GM18909 (cell line): ENCODE results near the gene CRAMP1.
"Not testable (repeated sequence)": the region's sequence is repeated elsewhere in the genome, so short reads cannot be mapped to it uniquely, and the experiment has no call there.

Experiments
- ATAC-seq: cut with Tn5 transposase; IDR thresholded peaks from one replicate; pipeline ENCODE4 v1.9.1; 2021; ENCODE audit warnings: mild to moderate bottlenecking; ENCODE audit not compliant: unreplicated experiment, poor library complexity

CRAMP1 gene

GRCh38 chr16:1595511-1595910 lies 16.6 kb upstream of the CRAMP1 start:
- ATAC-seq, result not testable (repeated sequence)

GRCh38 chr16:1596516-1596915 lies 15.6 kb upstream of the CRAMP1 start:
- ATAC-seq, result no peak

- no peak for ATAC-seq
Measured at GRCh38 chr16:1597154-1597553, 15.0 kb upstream of the CRAMP1 start.

DNA sequence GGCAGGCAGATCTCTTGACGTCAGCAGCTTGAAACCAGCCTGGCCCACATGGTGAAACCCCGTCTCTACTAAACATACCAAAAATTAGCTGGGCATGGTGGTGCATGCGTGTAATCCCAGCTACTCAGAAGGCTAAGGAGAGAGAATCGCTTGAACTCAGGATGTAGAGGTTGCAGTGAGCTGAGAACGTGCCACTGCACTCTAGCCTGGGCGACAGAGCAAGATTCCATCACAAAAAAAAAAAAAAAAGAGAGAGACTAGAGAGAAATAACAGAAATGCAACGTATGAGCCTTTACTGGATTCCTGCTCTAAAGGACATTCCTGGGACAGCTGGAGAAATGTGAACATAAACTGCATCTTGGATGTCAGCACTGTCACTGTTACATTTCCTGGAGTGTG lies 11.1 kb upstream of the CRAMP1 start:
- ATAC-seq, result no peak

DNA sequence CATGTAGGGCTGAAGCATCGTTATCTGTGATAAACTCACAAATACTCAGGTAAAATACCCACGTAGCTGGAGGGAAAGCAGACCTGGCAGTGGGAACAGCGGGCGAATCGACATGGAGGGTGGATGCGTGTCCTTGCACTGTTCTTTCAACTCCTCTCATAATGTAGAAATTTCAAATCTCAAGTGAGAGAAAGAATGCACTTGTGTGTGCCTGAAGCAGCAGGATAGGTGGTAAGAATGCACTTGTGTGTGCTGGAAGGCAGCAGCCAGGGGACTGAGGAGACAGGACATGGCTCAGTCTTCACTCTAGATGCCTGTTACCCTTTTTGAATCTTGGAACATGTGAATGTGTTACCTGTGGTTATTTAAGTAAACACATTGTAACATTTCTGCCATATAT lies 10.7 kb upstream of the CRAMP1 start:
- no peak for ATAC-seq

DNA sequence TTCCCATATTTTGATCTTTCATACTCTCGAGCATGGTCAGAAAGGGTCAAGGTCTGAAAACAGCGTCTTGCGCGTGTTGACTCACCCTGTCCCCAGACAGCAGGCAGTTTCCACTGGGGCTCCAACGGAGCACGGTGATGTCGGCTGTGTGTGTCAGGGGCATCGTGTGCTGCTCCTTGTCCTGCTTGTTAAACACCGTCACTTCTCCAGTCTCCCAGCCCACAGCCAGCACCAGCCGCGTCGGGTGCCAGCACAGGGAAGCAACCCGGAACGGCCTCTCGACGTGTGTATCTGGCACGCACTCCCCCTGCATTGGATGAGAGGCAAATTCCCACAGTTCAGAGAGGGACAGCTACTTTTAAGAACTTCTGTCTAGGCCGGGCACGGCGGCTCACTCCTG lies 9.9 kb upstream of the CRAMP1 start:
- ATAC-seq, result no peak

DNA sequence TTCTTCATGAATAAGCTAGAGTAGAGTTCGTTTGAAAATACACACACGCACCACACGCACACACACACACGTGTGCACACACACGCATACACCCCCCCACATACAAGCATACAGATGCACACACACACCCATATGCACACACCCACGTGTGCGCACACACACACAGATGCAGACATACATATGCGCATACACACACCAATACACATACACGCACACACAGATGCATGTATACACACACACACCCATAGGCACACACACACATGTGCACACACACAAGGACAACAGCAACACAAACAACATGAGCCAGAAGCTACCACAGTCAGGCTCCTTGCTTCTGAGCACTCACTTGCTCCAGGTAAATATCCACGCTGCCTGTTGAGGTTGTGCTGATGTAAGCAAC lies 5.4 kb upstream of the CRAMP1 start:
- no peak for ATAC-seq

GRCh38 chr16:1607971-1608370 lies 4.2 kb upstream of the CRAMP1 start:
- ATAC-seq, result no peak

GRCh38 chr16:1610071-1610898 lies 1.9 kb upstream of the CRAMP1 start:
- peak; percentile 46 for ATAC-seq

DNA sequence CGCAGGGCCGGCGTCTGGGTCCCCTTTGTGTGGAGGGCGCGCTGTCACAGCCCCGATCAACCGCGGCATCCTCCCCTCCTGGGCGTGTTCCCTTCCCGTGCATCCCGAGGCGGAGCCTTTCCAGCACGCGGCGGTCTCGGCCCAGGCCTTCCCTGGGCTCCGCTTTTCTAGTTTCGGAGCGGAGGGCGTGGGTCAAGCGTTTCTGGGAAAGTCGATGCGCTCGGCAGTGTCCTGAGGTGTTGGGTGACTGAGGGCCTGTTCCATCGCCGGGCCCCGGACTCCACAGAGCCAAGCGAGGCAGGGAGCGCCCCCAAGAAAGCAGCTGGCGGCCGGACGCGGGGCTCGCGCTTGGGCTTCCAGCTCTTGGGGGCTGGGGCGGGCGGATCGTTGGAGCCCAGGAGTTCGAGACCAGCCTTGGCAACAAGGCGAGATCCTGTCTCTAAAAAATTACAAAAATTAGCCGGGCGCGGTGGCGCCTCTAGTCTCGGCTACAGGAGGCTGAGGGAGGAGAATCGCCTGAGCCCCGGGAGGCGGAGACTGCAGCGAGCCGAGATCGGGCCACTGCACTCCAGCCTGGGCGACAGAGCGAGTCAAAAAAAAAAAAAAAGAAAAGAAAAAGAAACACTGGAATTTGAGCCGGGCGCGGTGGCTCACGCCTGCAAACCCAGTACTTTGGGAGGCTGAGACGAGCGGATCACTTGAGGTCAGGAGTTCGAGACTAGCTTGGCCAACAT lies 1.1 kb upstream of the CRAMP1 start:
- ATAC-seq, result no peak

- ATAC-seq, result no peak
Measured at GRCh38 chr16:1613211-1613622, 1.1 kb downstream of the CRAMP1 start.

- ATAC-seq, result no peak
Measured at GRCh38 chr16:1613728-1614455, 1.7 kb downstream of the CRAMP1 start.

DNA sequence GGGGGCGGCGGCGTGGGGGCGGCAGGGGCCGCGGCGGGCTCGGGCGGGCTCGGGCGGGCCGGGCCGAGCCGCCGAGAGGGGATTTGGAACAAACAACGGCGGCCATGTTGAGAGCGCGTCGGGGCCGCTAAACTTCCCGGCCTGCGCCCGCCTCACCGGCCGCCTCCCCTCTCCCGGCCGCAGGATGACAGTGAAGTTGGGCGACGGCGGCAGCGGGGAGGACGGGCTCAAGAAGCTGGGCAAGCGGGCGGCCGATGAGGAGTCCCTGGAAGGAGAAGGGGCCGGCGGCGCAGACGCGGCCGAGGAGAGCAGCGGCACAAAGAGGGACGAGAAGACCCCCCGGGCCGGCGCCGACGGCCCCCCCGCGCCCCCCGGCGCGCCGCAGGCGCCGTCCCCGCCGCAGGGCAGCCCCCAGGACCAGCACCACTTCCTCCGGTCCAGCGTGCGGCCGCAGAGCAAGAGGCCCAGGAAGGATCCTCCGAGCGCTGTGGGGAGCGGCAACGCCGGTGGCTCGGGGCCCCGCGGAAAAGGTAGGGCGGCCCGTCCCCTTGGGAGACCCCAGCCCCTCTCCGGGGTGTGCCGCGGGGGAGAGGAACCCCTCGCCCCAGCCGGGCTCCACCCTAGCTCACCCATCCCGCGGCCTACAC lies 2.4 kb downstream of the CRAMP1 start:
- no peak for ATAC-seq

- ATAC-seq, result no peak
Measured at GRCh38 chr16:1615761-1616160, 3.6 kb downstream of the CRAMP1 start.

GRCh38 chr16:1619976-1620375 lies 7.8 kb downstream of the CRAMP1 start:
- no peak for ATAC-seq

- ATAC-seq, result no peak
Measured at GRCh38 chr16:1620391-1620790, 8.2 kb downstream of the CRAMP1 start.

- ATAC-seq, result no peak
Measured at GRCh38 chr16:1621851-1622250, 9.7 kb downstream of the CRAMP1 start.

GRCh38 chr16:1626327-1626726 lies 14.2 kb downstream of the CRAMP1 start:
- ATAC-seq, result no peak

- ATAC-seq, result no peak
Measured at GRCh38 chr16:1626776-1627175, 14.6 kb downstream of the CRAMP1 start.

DNA sequence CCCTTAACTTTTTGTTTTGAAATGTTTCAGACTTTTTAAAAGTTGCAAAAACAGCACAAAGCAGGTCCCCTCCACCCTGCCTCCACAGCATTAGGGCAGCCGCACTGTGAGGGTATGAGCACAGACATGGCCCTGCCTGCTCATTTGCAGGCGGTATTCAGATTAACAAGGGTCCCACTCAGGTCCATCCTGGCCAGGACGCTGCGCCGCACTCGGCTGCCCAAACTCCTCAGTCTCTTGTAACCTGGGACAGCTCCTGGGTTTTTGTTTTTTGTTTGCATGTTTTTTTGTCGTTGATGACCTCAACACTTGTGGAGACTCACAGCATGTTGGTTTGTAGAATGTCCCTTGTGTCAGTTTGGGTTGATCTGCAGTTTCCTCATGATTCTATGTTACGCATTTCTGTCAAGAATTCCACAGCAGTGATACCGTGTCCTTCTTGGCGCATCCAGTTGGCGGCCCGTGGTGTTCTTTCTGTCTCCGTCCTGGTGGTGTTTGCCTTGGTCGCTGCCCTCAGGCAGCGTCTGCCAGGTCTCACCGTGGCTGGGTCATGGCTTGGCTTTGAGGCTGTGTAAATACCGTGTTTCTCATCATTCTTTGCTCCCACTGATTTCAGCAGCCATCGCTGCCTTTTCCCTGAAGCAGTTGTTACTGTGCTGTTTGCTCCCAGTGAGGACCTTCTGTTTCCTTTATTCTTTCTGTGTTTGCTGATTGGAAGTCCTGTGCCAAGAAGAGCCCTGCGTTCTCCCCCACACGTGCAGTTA lies 18.5 kb downstream of the CRAMP1 start:
- no peak for ATAC-seq
